Heart left ventricle (tissue), 13 donors: ENCODE results near the gene UCMA.

ENCODE experiments used
- POLR2A ChIP-seq, 2 donors: fragments of 450-650 bp; IDR thresholded peaks; one replicate each; pipeline ENCODE4 v1.6.1; 2017; ENCODE audit warnings: antibody characterized with exemption in 2 of 2, mild to moderate bottlenecking in 2 of 2, moderate library complexity in 2 of 2
- TF ChIP-seq, protein P1 (sequence below), 12 donors: fragments of 200-600 bp; sonication (generic) in 4 of 12; IDR thresholded peaks; one replicate each; pipeline versions ENCODE4 v1.5.0 to v1.8.0; 2018 to 2022; ENCODE audit warnings: antibody characterized with exemption in 12 of 12, mild to moderate bottlenecking in 5 of 12
- donor health status: ischemic (EF 13 %, LVEDD 7.1; RV severe dilation, severe dysfunction).
- donor health status: DM: no; HTN: yes; CAD: no.
- donor health status: DM: no; HTN: no; CAD: no.
- donor health status: ischemic (EF 25% LVEDD 6.9; RV normal size, moderate dysfunction).
- donor health status: ischemic (EF 25% LVEDD 5.7; RV mildly dilated, moderate dysfunction).
- donor health status: ischemic (EF 35%, LVEDD 5.7; RV mildly dilated, moderate dysfunction).
- donor health status: nonischemic (EF 11% LVEDD 7.7; RV severe dilation, severe dysfunction).
- donor health status: DM: yes; HTN: yes; CAD: no.
- donor health status: PGD.
- donor health status: ischemic (EF 29% LVEDD 5.4; RV normal size, mild dysfunction).
- donor health status: nonischemic (EF 23%, LVEDD 6.1; RV moderate dilation, normal function).

DNA sequence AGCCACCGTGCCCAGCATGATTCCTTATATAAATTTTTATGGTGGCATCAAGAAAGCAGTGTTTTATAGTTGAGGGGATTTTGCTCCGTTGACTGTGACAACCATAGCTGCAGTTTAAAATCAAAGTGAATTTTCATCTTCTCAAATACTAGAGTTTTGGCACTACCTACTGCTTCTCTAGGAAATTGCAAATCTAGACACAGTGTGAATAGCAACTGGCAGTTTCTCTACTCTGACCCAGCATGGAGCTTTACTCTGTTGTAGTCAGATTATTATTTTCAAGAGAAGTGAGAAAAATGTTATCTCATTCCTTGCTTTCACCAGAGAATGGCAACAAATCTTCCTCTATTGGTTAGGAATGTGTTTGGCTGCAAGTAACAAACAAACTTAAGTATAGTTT is 49.9 kb downstream of the UCMA start:
- TF ChIP-seq, protein P1, sequence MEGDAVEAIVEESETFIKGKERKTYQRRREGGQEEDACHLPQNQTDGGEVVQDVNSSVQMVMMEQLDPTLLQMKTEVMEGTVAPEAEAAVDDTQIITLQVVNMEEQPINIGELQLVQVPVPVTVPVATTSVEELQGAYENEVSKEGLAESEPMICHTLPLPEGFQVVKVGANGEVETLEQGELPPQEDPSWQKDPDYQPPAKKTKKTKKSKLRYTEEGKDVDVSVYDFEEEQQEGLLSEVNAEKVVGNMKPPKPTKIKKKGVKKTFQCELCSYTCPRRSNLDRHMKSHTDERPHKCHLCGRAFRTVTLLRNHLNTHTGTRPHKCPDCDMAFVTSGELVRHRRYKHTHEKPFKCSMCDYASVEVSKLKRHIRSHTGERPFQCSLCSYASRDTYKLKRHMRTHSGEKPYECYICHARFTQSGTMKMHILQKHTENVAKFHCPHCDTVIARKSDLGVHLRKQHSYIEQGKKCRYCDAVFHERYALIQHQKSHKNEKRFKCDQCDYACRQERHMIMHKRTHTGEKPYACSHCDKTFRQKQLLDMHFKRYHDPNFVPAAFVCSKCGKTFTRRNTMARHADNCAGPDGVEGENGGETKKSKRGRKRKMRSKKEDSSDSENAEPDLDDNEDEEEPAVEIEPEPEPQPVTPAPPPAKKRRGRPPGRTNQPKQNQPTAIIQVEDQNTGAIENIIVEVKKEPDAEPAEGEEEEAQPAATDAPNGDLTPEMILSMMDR (IDR thresholded peaks at IDR 0.05): no peak
- TF ChIP-seq POLR2A (IDR thresholded peaks at IDR 0.05): no peak
